H9 (cell line): ENCODE measurements around the gene ECE2. TPM values are rescaled to one million over a fixed set of nuclear protein-coding genes. Genes with fewer than 3 reads are reported as not detected.

Experiments
- DNase-seq: peaks from one replicate; pipeline ENCODE4 v3.0.0-alpha.2; 2017
- H2AFZ ChIP-seq: one replicate; pipeline ENCODE4 v1.6.1; 2013; ENCODE audit warnings: mild to moderate bottlenecking, low read length, control low read depth, moderate library complexity
- H2AK5ac ChIP-seq: 2 replicates; pipeline ENCODE4 v1.6.1; 2013; ENCODE audit warnings: low read length, control low read depth, mixed read lengths; ENCODE audit not compliant: insufficient read length
- H2BK120ac ChIP-seq: one replicate; pipeline ENCODE4 v1.6.1; 2013; ENCODE audit warnings: low read depth, mild to moderate bottlenecking, low read length, control low read depth, inconsistent platforms; ENCODE audit not compliant: poor library complexity, severe bottlenecking
- H2BK12ac ChIP-seq: 2 replicates; pipeline ENCODE4 v1.6.1; 2013; ENCODE audit warnings: low read length, control low read depth, mixed read lengths, low read depth; ENCODE audit not compliant: insufficient read length
- H2BK15ac ChIP-seq: 2 replicates; pipeline ENCODE4 v1.6.1; 2013; ENCODE audit warnings: low read depth, low read length, control low read depth
- H2BK20ac ChIP-seq: one replicate; pipeline ENCODE4 v1.6.1; 2013; ENCODE audit warnings: low read depth, mild to moderate bottlenecking, low read length, control low read depth, inconsistent platforms; ENCODE audit not compliant: poor library complexity, severe bottlenecking
- H2BK5ac ChIP-seq: 2 replicates; pipeline ENCODE4 v1.6.1; 2013; ENCODE audit warnings: low read length, control low read depth, mixed read lengths; ENCODE audit not compliant: insufficient read length
- H3K14ac ChIP-seq: 2 replicates; pipeline ENCODE4 v1.6.1; 2013; ENCODE audit warnings: low read length, control low read depth; ENCODE audit not compliant: insufficient read depth
- H3K18ac ChIP-seq: 2 replicates; pipeline ENCODE4 v1.6.1; 2013; ENCODE audit warnings: low read depth, mild to moderate bottlenecking, mixed read lengths, low read length, control low read depth; ENCODE audit not compliant: insufficient read length
- H3K23ac ChIP-seq: 2 replicates; pipeline ENCODE4 v1.6.1; 2013; ENCODE audit warnings: low read length, control low read depth, mixed read lengths, low read depth; ENCODE audit not compliant: insufficient read length
- H3K23me2 ChIP-seq: 2 replicates; pipeline ENCODE4 v1.6.1; 2013; ENCODE audit warnings: low read depth, mild to moderate bottlenecking, mixed read lengths, low read length, control low read depth; ENCODE audit not compliant: insufficient read length, poor library complexity, severe bottlenecking
- H3K27ac ChIP-seq: 2 replicates; pipeline ENCODE4 v1.5.1; 2013; ENCODE audit warnings: low read length, control low read depth, mixed read lengths, low read depth; ENCODE audit not compliant: insufficient read length
- H3K27me3 ChIP-seq: 2 replicates; pipeline ENCODE4 v1.6.1; 2013; ENCODE audit warnings: low read length, control low read depth, inconsistent platforms; ENCODE audit not compliant: insufficient read depth
- H3K4ac ChIP-seq: 2 replicates; pipeline ENCODE4 v1.6.1; 2013; ENCODE audit warnings: low read depth, mild to moderate bottlenecking, control low read depth, inconsistent platforms, low read length, moderate library complexity
- H3K4me1 ChIP-seq: 2 replicates; pipeline ENCODE4 v1.6.1; 2013; ENCODE audit warnings: low read length, control low read depth, inconsistent platforms; ENCODE audit not compliant: insufficient read depth
- H3K4me2 ChIP-seq: 2 replicates; pipeline ENCODE4 v1.6.1; 2013; ENCODE audit warnings: low read length, control low read depth, mixed read lengths; ENCODE audit not compliant: insufficient read length, insufficient read depth
- H3K56ac ChIP-seq: 2 replicates; pipeline ENCODE4 v1.6.1; 2013; ENCODE audit warnings: low read depth, mild to moderate bottlenecking, mixed read lengths, low read length, control low read depth; ENCODE audit not compliant: insufficient read length
- H3K79me1 ChIP-seq: 2 replicates; pipeline ENCODE4 v1.6.1; 2013; ENCODE audit warnings: low read depth, mild to moderate bottlenecking, moderate library complexity, low read length, control low read depth, inconsistent platforms; ENCODE audit not compliant: insufficient read depth, poor library complexity, severe bottlenecking
- H3K79me2 ChIP-seq: 2 replicates; pipeline ENCODE4 v1.6.1; 2013; ENCODE audit warnings: low read length, control low read depth, inconsistent platforms; ENCODE audit not compliant: insufficient read depth
- H3K9ac ChIP-seq: 2 replicates; pipeline ENCODE4 v1.6.1; 2013; ENCODE audit warnings: low read length, control low read depth, mixed read lengths; ENCODE audit not compliant: insufficient read length; ENCODE audit errors: extremely low read depth
- H3K9me3 ChIP-seq: one replicate; pipeline ENCODE4 v1.6.1; 2013; ENCODE audit warnings: low read depth, low read length, inconsistent platforms; ENCODE audit not compliant: control insufficient read depth
- H3T11ph ChIP-seq: one replicate; pipeline ENCODE4 v1.6.1; 2013; ENCODE audit warnings: mild to moderate bottlenecking, low read length, control low read depth, inconsistent platforms
- H4K20me1 ChIP-seq: one replicate; pipeline ENCODE4 v1.6.1; 2013; ENCODE audit not compliant: control insufficient read depth, insufficient read length, insufficient read depth
- H4K5ac ChIP-seq: 2 replicates; pipeline ENCODE4 v1.6.1; 2013; ENCODE audit warnings: low read depth, mild to moderate bottlenecking, mixed read lengths, low read length, control low read depth; ENCODE audit not compliant: insufficient read length
- H4K8ac ChIP-seq: replicated peaks from 2 replicates; pipeline ENCODE4 v1.6.1; 2013; ENCODE audit warnings: low read length, control low read depth, mixed read lengths, low read depth; ENCODE audit not compliant: insufficient read length
- H4K91ac ChIP-seq: 2 replicates; pipeline ENCODE4 v1.6.1; 2013; ENCODE audit warnings: low read depth, mild to moderate bottlenecking, moderate library complexity, mixed read lengths, low read length, control low read depth; ENCODE audit not compliant: insufficient read length
- H3K27ac Mint-ChIP-seq, 3 experiments: 2 replicates in 2 of 3; 3 replicates in 1 of 3; pipeline ENCODE4 v1.8.0; 2020 to 2021; ENCODE audit warnings: mixed read lengths in 3 of 3, mild to moderate bottlenecking in 1 of 3, moderate library complexity in 1 of 3
- H3K27me3 Mint-ChIP-seq: 2 replicates; pipeline ENCODE4 v1.8.0; 2021; ENCODE audit warnings: low read depth, mild to moderate bottlenecking, moderate library complexity, mixed read lengths
- H3K36me3 Mint-ChIP-seq, 3 experiments: 2 replicates in 2 of 3; 3 replicates in 1 of 3; pipeline ENCODE4 v1.8.0; 2020 to 2021; ENCODE audit warnings: low read depth in 3 of 3, mixed read lengths in 3 of 3; ENCODE audit not compliant: insufficient read depth in 1 of 3
- H3K4me1 Mint-ChIP-seq, 2 experiments: 2 replicates each; pipeline ENCODE4 v1.8.0; 2020; ENCODE audit warnings: mixed read lengths in 2 of 2
- H3K4me3 Mint-ChIP-seq, 2 experiments: 2 replicates in 1 of 2; 3 replicates in 1 of 2; pipeline ENCODE4 v1.8.0; 2020 to 2021; ENCODE audit warnings: mild to moderate bottlenecking in 2 of 2, mixed read lengths in 2 of 2, moderate library complexity in 1 of 2
- H3K9me3 Mint-ChIP-seq, 2 experiments: 2 replicates in 1 of 2; 3 replicates in 1 of 2; pipeline ENCODE4 v1.8.0; 2020; ENCODE audit warnings: mild to moderate bottlenecking in 2 of 2, mixed read lengths in 2 of 2, moderate library complexity in 1 of 2
- CTCF ChIP-seq: fragments of 200-600 bp; sonication (generic); conservative IDR thresholded peaks from 3 replicates; pipeline ENCODE4 v1.8.0; 2021; ENCODE audit warnings: antibody characterized with exemption, mild to moderate bottlenecking
- WGBS: extraction: QIAGEN DNeasy Blood & Tissue Kit; methylation state at CpG from one replicate; pipeline ENCODE4 v1.1.7; 2013; ENCODE audit warnings: missing lambda C conversion rate, low lambda C conversion rate, mixed read lengths; ENCODE audit not compliant: insufficient read length; ENCODE audit errors: extremely low coverage; 5-methylcytosine and 5-hydroxymethylcytosine counted together
- total RNA-seq: library from RNA; stranded (reverse); gene quantifications from 2 replicates; pipeline ENCODE4 v1.2.1, GENCODE V29; 2021

ECE2 gene
- total RNA-seq, 1 experiment from 2014 or later, result not detected

- Histone ChIP-seq H2BK15ac (no peak overlapping the region), H2BK20ac (no peak overlapping the region), H3K23ac (no peak overlapping the region), H3K14ac (no peak overlapping the region), H3K27ac (no peak overlapping the region), H3K9ac (peak overlapping the region; percentile 35), H3K18ac (no peak overlapping the region), H4K8ac (no peak overlapping the region), H2BK5ac (no peak overlapping the region), H2BK120ac (no peak overlapping the region), H3K27me3 (no peaks in the 10 kb centered on the region), H2BK12ac (no peak overlapping the region), H4K5ac (no peak overlapping the region), H3K79me2 (no peaks in the 10 kb centered on the region), H2AK5ac (no peak overlapping the region), H3K4me2 (peak overlapping the region; percentile 56), H3K79me1 (no peaks in the 10 kb centered on the region), H3K4me1 (no peaks in the 10 kb centered on the region), H3K4ac (no peak overlapping the region), H2AFZ (no peak overlapping the region), H3T11ph (no peak overlapping the region), H3K9me3 (no peaks in the 10 kb centered on the region), H4K91ac (no peak overlapping the region), H4K20me1 (no peaks in the 10 kb centered on the region), H3K56ac (no peak overlapping the region), H3K23me2 (peaks cover 5% of the 10 kb centered on the region)
- DNase-seq, result peak; percentile 94
- Mint-ChIP-seq H3K4me3 (peak overlapping the region; percentile 82 to 92), H3K9me3 (no peaks in the 10 kb centered on the region; a peak in 1 of 5 replicates), H3K36me3 (peaks cover 0 to 9% (median 5%) of the 10 kb centered on the region in 3 experiments; a peak in 5 of 7 replicates), H3K4me1 (peaks cover 2 to 6% of the 10 kb centered on the region in 2 experiments; a peak in 2 of 4 replicates), H3K27me3 (no peaks in the 10 kb centered on the region), H3K27ac (peak overlapping the region in 1 of 3 experiments; percentile 73; a peak in 1 of 7 replicates)
- TF ChIP-seq CTCF, result peak; percentile 97
- no CpG with 5 or more reads among the region's 20 CpGs for WGBS
Observed at GRCh38 chr3:184250167-184250828, 25.5 kb upstream of the ECE2 start.
